Measurements from ENCODE around the gene ECHS1.
A peak's percentile ranks its signal among the peaks of the same experiment; 100 is the strongest.

Gene ECHS1

GRCh38 chr10:133346413-133346812 lies 26.7 kb downstream of the ECHS1 start:
- no peaks in the 10 kb centered on the region for H3K9me3 ChIP-seq (ENCODE audit: control insufficient read depth, insufficient read depth, low read depth, low read length)
- H3K36me3 ChIP-seq (ENCODE audit: control insufficient read depth, insufficient read depth, low read length): no peaks in the 10 kb centered on the region
- no peak overlapping the region for H3K27ac ChIP-seq (ENCODE audit: low read depth, low read length)
- no peak overlapping the region for H3K9ac ChIP-seq (ENCODE audit: low read length)
- H3K4me3 ChIP-seq (ENCODE audit: low read depth, low read length): no peak overlapping the region
- H3K27me3 ChIP-seq (ENCODE audit: control insufficient read depth, insufficient read depth, low read length): peaks cover 12% of the 10 kb centered on the region
- H3K4me1 ChIP-seq (ENCODE audit: control insufficient read depth, insufficient read depth, low read length): peaks cover 19% of the 10 kb centered on the region

- H3K36me3 ChIP-seq (ENCODE audit: control insufficient read depth, insufficient read depth, low read length): no peaks in the 10 kb centered on the region
- H3K9me3 ChIP-seq (ENCODE audit: control insufficient read depth, insufficient read depth, low read depth, low read length): no peaks in the 10 kb centered on the region
- H3K27ac ChIP-seq (ENCODE audit: low read depth, low read length): no peak overlapping the region
- peaks cover 30% of the 10 kb centered on the region for H3K27me3 ChIP-seq (ENCODE audit: control insufficient read depth, insufficient read depth, low read length)
- H3K4me3 ChIP-seq (ENCODE audit: low read depth, low read length): no peak overlapping the region
- peaks cover 14% of the 10 kb centered on the region for H3K4me1 ChIP-seq (ENCODE audit: control insufficient read depth, insufficient read depth, low read length)
- H3K9ac ChIP-seq (ENCODE audit: low read length): no peak overlapping the region
Measured at GRCh38 chr10:133344236-133344635, 28.9 kb downstream of the ECHS1 start.

GRCh38 chr10:133343558-133343957 lies 29.6 kb downstream of the ECHS1 start:
- peaks cover 14% of the 10 kb centered on the region for H3K4me1 ChIP-seq (ENCODE audit: control insufficient read depth, insufficient read depth, low read length)
- H3K4me3 ChIP-seq (ENCODE audit: low read depth, low read length): no peak overlapping the region
- H3K27me3 ChIP-seq (ENCODE audit: control insufficient read depth, insufficient read depth, low read length): peaks cover 36% of the 10 kb centered on the region
- no peaks in the 10 kb centered on the region; the same call in 1 of the 2 replicates for H3K9me3 ChIP-seq (ENCODE audit: control insufficient read depth, insufficient read depth, low read depth, low read length)
- no peak overlapping the region for H3K9ac ChIP-seq (ENCODE audit: low read length)
- H3K36me3 ChIP-seq (ENCODE audit: control insufficient read depth, insufficient read depth, low read length): no peaks in the 10 kb centered on the region
- H3K27ac ChIP-seq (ENCODE audit: low read depth, low read length): no peak overlapping the region

- Histone ChIP-seq H3K27ac (ENCODE audit: low read depth, low read length) (no peak overlapping the region), H3K4me3 (ENCODE audit: low read depth, low read length) (no peak overlapping the region), H3K27me3 (ENCODE audit: control insufficient read depth, insufficient read depth, low read length) (peaks cover 43% of the 10 kb centered on the region), H3K9me3 (ENCODE audit: control insufficient read depth, insufficient read depth, low read depth, low read length) (no peaks in the 10 kb centered on the region; the same call in 1 of the 2 replicates), H3K9ac (ENCODE audit: low read length) (no peak overlapping the region), H3K36me3 (ENCODE audit: control insufficient read depth, insufficient read depth, low read length) (no peaks in the 10 kb centered on the region), H3K4me1 (ENCODE audit: control insufficient read depth, insufficient read depth, low read length) (peaks cover 13% of the 10 kb centered on the region)
Measured at GRCh38 chr10:133342942-133343341, 30.2 kb downstream of the ECHS1 start.

- Histone ChIP-seq H3K27ac (ENCODE audit: low read depth, low read length) (no peak overlapping the region), H3K9me3 (ENCODE audit: control insufficient read depth, insufficient read depth, low read depth, low read length) (no peaks in the 10 kb centered on the region; the same call in 1 of the 2 replicates)
Measured at GRCh38 chr10:133341983-133342382, 31.2 kb downstream of the ECHS1 start.

GRCh38 chr10:133339708-133340380 lies 33.3 kb downstream of the ECHS1 start:
- H3K27me3 ChIP-seq (ENCODE audit: control insufficient read depth, insufficient read depth, low read length): peaks cover 74% of the 10 kb centered on the region

More at GRCh38 chr10:133341983-133342382, 31.2 kb downstream of the ECHS1 start:
- Histone ChIP-seq H3K9ac (ENCODE audit: low read length) (no peak overlapping the region), H3K4me1 (ENCODE audit: control insufficient read depth, insufficient read depth, low read length) (peaks cover 10% of the 10 kb centered on the region), H3K4me3 (ENCODE audit: low read depth, low read length) (no peak overlapping the region), H3K36me3 (ENCODE audit: control insufficient read depth, insufficient read depth, low read length) (no peaks in the 10 kb centered on the region), H3K27me3 (ENCODE audit: control insufficient read depth, insufficient read depth, low read length) (peaks cover 52% of the 10 kb centered on the region)

GRCh38 chr10:133338080-133339071 lies 34.8 kb downstream of the ECHS1 start:
- Histone ChIP-seq H3K9ac (ENCODE audit: low read length) (no peak overlapping the region), H3K4me3 (ENCODE audit: low read depth, low read length) (no peak overlapping the region), H3K36me3 (ENCODE audit: control insufficient read depth, insufficient read depth, low read length) (no peaks in the 10 kb centered on the region), H3K4me1 (ENCODE audit: control insufficient read depth, insufficient read depth, low read length) (peaks cover 5% of the 10 kb centered on the region), H3K9me3 (ENCODE audit: control insufficient read depth, insufficient read depth, low read depth, low read length) (no peaks in the 10 kb centered on the region; the same call in 1 of the 2 replicates), H3K27me3 (ENCODE audit: control insufficient read depth, insufficient read depth, low read length) (peaks cover 81% of the 10 kb centered on the region), H3K27ac (ENCODE audit: low read depth, low read length) (no peak overlapping the region)

More at GRCh38 chr10:133339708-133340380, 33.3 kb downstream of the ECHS1 start:
- no peak overlapping the region for H3K27ac ChIP-seq (ENCODE audit: low read depth, low read length)
- H3K4me1 ChIP-seq (ENCODE audit: control insufficient read depth, insufficient read depth, low read length): peaks cover 8% of the 10 kb centered on the region
- no peaks in the 10 kb centered on the region for H3K36me3 ChIP-seq (ENCODE audit: control insufficient read depth, insufficient read depth, low read length)
- no peaks in the 10 kb centered on the region; the same call in 1 of the 2 replicates for H3K9me3 ChIP-seq (ENCODE audit: control insufficient read depth, insufficient read depth, low read depth, low read length)
- H3K9ac ChIP-seq (ENCODE audit: low read length): no peak overlapping the region
- H3K4me3 ChIP-seq (ENCODE audit: low read depth, low read length): no peak overlapping the region

- Histone ChIP-seq H3K9ac (ENCODE audit: low read length) (no peak overlapping the region), H3K4me1 (ENCODE audit: control insufficient read depth, insufficient read depth, low read length) (peaks cover 3% of the 10 kb centered on the region; the same call in 1 of the 2 replicates), H3K9me3 (ENCODE audit: control insufficient read depth, insufficient read depth, low read depth, low read length) (no peaks in the 10 kb centered on the region; the same call in 1 of the 2 replicates), H3K4me3 (ENCODE audit: low read depth, low read length) (no peak overlapping the region), H3K27me3 (ENCODE audit: control insufficient read depth, insufficient read depth, low read length) (peaks cover 91% of the 10 kb centered on the region), H3K36me3 (ENCODE audit: control insufficient read depth, insufficient read depth, low read length) (no peaks in the 10 kb centered on the region), H3K27ac (ENCODE audit: low read depth, low read length) (no peak overlapping the region)
Measured at GRCh38 chr10:133337370-133337725, 35.8 kb downstream of the ECHS1 start.

- Histone ChIP-seq H3K9ac (ENCODE audit: low read length) (no peak within 1 kb of the TSS), H3K4me1 (ENCODE audit: control insufficient read depth, insufficient read depth, low read length) (peaks cover 3% of the 10 kb centered on the region; the same call in 1 of the 2 replicates), H3K9me3 (ENCODE audit: control insufficient read depth, insufficient read depth, low read depth, low read length) (no peaks in the 10 kb centered on the region; the same call in 1 of the 2 replicates), H3K36me3 (ENCODE audit: control insufficient read depth, insufficient read depth, low read length) (no peaks in the 10 kb centered on the region), H3K4me3 (ENCODE audit: low read depth, low read length) (peak within 1 kb of the TSS; percentile 62), H3K27me3 (ENCODE audit: control insufficient read depth, insufficient read depth, low read length) (peaks cover 94% of the 10 kb centered on the region), H3K27ac (ENCODE audit: low read depth, low read length) (no peak within 1 kb of the TSS)
Measured at GRCh38 chr10:133336577-133337369, 36.4 kb downstream of the ECHS1 start, which contains the start of gene CALY. Gene CALY, minus strand, starts transcription at chr10:133336896. Its CDS starts 7,907 bp downstream, at chr10:133328989.

- Histone ChIP-seq H3K27me3 (ENCODE audit: control insufficient read depth, insufficient read depth, low read length) (peaks cover 94% of the 10 kb centered on the region), H3K9ac (ENCODE audit: low read length) (no peak overlapping the region)
Measured at GRCh38 chr10:133336118-133336576, 37.0 kb downstream of the ECHS1 start.

More at GRCh38 chr10:133336118-133336576, 37.0 kb downstream of the ECHS1 start:
- Histone ChIP-seq H3K4me3 (ENCODE audit: low read depth, low read length) (no peak overlapping the region), H3K4me1 (ENCODE audit: control insufficient read depth, insufficient read depth, low read length) (peaks cover 3% of the 10 kb centered on the region; the same call in 1 of the 2 replicates), H3K36me3 (ENCODE audit: control insufficient read depth, insufficient read depth, low read length) (no peaks in the 10 kb centered on the region), H3K9me3 (ENCODE audit: control insufficient read depth, insufficient read depth, low read depth, low read length) (no peaks in the 10 kb centered on the region; the same call in 1 of the 2 replicates), H3K27ac (ENCODE audit: low read depth, low read length) (no peak overlapping the region)
